T-helper 17 cell (primary cell): ENCODE results near the gene GOLGA6L1. TPM values are rescaled to one million over a fixed set of nuclear protein-coding genes. Genes with fewer than 3 reads are reported as not detected.
"Not testable (repeated sequence)": the region's sequence is repeated elsewhere in the genome, so short reads cannot be mapped to it uniquely, and the experiment has no call there.

Source experiments
- ATAC-seq: fragments of 150-1000 bp; cut with Tn5 transposase; 2 replicates; pipeline ENCODE4 v1.10.0; 2021; ENCODE audit warnings: mild to moderate bottlenecking, moderate library complexity
- DNase-seq, 3 donors: peaks; one replicate each; pipeline versions ENCODE4 v3.0.0 to v3.0.0-alpha.2; 2020 to 2021
- H3K9me3 ChIP-seq: one replicate; pipeline ENCODE4 v1.7.0; 2013; ENCODE audit warnings: low read length, mild to moderate bottlenecking; ENCODE audit not compliant: control insufficient read depth, poor library complexity, severe bottlenecking
- H3K27ac Mint-ChIP-seq: one replicate; pipeline ENCODE4 v1.8.0; 2022; ENCODE audit warnings: mild to moderate bottlenecking, moderate library complexity, mixed read lengths
- H3K27me3 Mint-ChIP-seq: one replicate; pipeline ENCODE4 v1.8.0; 2022; ENCODE audit warnings: mixed read lengths
- H3K36me3 Mint-ChIP-seq: one replicate; pipeline ENCODE4 v1.8.0; 2022; ENCODE audit warnings: low read depth, mixed read lengths
- H3K4me1 Mint-ChIP-seq: one replicate; pipeline ENCODE4 v1.8.0; 2022; ENCODE audit warnings: mild to moderate bottlenecking, mixed read lengths
- H3K4me3 Mint-ChIP-seq: one replicate; pipeline ENCODE4 v1.8.0; 2022; ENCODE audit warnings: mild to moderate bottlenecking, moderate library complexity, mixed read lengths
- total RNA-seq, 4 donors: library from RNA in 2 of 4; stranded (reverse) in 2 of 4; gene quantifications; one replicate each; pipeline ENCODE4 v1.2.3 and lab custom pipeline; 2022 to 2026

Gene GOLGA6L1, protein sequence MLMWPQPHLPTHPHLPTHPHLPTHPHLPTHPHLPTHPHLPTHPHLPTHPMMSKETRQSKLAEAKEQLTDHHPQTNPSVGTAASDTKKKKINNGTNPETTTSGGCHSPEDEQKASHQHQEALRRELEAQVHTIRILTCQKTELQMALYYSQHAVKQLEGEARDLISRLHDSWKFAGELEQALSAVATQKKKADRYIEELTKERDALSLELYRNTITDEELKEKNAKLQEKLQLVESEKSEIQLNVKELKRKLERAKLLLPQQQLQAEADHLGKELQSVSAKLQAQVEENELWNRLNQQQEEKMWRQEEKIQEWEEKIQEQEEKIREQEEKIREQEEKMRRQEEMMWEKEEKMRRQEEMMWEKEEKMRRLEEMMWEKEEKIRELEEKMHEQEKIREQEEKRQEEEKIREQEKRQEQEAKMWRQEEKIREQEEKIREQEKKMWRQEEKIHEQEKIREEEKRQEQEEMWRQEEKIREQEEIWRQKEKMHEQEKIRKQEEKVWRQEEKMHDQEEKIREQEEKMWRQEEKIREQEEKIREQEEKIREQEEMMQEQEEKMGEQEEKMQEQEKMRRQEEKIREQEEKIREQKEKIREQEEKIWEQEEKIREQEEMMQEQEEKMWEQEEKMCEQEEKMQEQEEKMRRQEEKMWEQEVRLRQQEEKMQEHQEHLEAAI
- not detected for total RNA-seq
- total RNA-seq (lab: John Stamatoyannopoulos, UW): 0 reads per million in 2 donors

GRCh38 chr15:23136722-23137121, at the start of gene GOLGA6L1:
Gene GOLGA6L1 (minus strand): TSS chr15:23136822. CDS start chr15:23136731, 91 bp downstream.
- H3K27me3 Mint-ChIP-seq, H3K36me3 Mint-ChIP-seq, H3K4me3 Mint-ChIP-seq, ATAC-seq, H3K4me1 Mint-ChIP-seq, H3K27ac Mint-ChIP-seq, H3K9me3 ChIP-seq, DNase-seq: not testable (repeated sequence)

DNA sequence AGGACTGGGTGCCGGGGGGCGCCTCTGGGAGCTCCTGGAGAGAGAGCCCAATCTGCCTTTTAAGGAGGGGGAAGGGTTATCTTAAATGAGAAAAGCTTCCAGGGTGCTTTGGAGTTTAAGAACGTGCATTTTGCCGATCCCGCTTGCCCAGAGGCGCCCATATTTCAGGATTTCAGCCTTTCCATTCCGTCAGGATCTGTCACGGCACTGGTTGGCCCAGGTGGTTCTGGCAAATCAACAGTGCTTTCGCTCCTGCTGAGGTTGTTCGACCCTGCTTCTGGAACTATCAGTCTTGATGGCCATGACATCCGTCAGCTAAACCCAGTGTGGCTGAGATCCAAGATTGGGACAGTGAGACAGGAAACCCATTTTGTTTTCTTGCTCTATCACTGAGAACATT, 44.6 kb upstream of the GOLGA6L1 start:
- not testable (repeated sequence) for H3K36me3 Mint-ChIP-seq, H3K4me1 Mint-ChIP-seq, H3K27me3 Mint-ChIP-seq, H3K27ac Mint-ChIP-seq, H3K9me3 ChIP-seq, DNase-seq, ATAC-seq, H3K4me3 Mint-ChIP-seq

GRCh38 chr15:23180547-23180927, 43.9 kb upstream of the GOLGA6L1 start:
- not testable (repeated sequence) for H3K4me3 Mint-ChIP-seq, H3K27me3 Mint-ChIP-seq, ATAC-seq, DNase-seq, H3K27ac Mint-ChIP-seq, H3K4me1 Mint-ChIP-seq, H3K9me3 ChIP-seq, H3K36me3 Mint-ChIP-seq

DNA sequence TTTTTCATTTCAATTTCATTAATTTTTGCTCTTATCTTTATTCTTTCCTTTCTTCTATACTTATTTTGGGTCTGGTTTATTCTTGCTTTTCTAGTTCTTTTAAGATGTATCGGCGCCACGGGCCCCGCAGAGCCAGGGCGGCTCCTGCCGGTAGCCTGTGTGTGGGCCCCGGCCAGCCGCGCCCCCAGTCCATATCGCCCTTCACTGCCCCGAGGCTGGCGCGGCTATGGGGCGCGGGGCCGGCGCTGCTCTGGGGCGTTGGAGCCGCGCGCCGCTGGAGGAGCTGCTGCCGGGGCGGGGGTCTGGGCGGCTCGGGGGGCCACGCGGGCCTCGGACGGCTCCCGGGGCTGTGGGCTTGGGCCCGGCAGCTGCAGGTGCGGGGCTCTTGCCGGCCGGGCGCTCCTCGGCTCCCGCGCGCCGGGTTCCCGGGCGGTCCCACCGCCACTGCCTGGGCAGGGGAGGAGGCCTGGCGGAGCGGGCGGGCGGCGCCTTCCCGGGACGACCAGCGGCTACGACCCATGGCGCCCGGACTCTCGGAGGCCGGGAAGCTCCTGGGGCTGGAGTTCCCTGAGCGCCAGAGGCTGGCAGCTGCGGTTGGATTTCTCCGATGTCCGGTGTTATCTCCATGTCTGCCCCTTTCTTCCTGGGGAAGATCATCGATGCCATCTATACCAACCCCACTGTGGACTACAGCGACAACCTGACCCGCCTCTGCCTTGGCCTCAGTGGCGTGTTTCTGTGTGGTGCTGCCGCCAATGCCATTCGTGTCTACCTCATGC, 43.3 kb upstream of the GOLGA6L1 start:
- DNase-seq, H3K27ac Mint-ChIP-seq, H3K4me3 Mint-ChIP-seq, H3K4me1 Mint-ChIP-seq, ATAC-seq, H3K27me3 Mint-ChIP-seq, H3K9me3 ChIP-seq, H3K36me3 Mint-ChIP-seq: not testable (repeated sequence)

GRCh38 chr15:23176683-23177082, 40.1 kb upstream of the GOLGA6L1 start:
- H3K4me1 Mint-ChIP-seq: not testable (repeated sequence)

GRCh38 chr15:23175606-23176005, 39.0 kb upstream of the GOLGA6L1 start:
- not testable (repeated sequence) for DNase-seq, H3K27me3 Mint-ChIP-seq, ATAC-seq, H3K4me3 Mint-ChIP-seq, H3K4me1 Mint-ChIP-seq, H3K27ac Mint-ChIP-seq, H3K9me3 ChIP-seq, H3K36me3 Mint-ChIP-seq

More at GRCh38 chr15:23176683-23177082, 40.1 kb upstream of the GOLGA6L1 start:
- H3K4me3 Mint-ChIP-seq, DNase-seq, H3K36me3 Mint-ChIP-seq, H3K27me3 Mint-ChIP-seq, H3K9me3 ChIP-seq, ATAC-seq, H3K27ac Mint-ChIP-seq: not testable (repeated sequence)

GRCh38 chr15:23174609-23175140, 38.1 kb upstream of the GOLGA6L1 start:
- H3K27ac Mint-ChIP-seq, H3K9me3 ChIP-seq, ATAC-seq, H3K36me3 Mint-ChIP-seq, H3K27me3 Mint-ChIP-seq, H3K4me1 Mint-ChIP-seq, H3K4me3 Mint-ChIP-seq, DNase-seq: not testable (repeated sequence)

GRCh38 chr15:23132787-23133186, 3.8 kb downstream of the GOLGA6L1 start:
- H3K27me3 Mint-ChIP-seq, H3K9me3 ChIP-seq, DNase-seq, H3K36me3 Mint-ChIP-seq, H3K4me3 Mint-ChIP-seq, H3K4me1 Mint-ChIP-seq, H3K27ac Mint-ChIP-seq, ATAC-seq: not testable (repeated sequence)

DNA sequence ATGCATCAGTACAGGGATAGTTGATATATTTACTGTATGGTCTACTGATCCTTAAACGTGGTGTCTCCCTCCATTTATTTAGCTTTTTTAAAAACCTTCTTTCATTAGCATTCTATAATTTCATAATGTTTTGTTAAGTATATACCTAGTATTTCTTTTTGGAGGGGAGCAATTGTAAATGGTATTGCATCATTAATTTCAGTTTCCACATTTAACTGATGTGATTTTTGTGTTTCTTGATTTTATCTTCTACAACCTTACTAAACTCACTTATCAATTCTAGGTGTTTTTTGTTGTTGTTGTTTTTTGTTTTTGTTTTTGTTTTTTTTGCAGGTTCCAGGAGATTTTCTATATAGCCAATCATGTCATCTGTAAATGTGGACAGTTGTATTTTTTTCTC, 18.4 kb downstream of the GOLGA6L1 start:
- H3K4me3 Mint-ChIP-seq: no peak overlapping the region
- DNase-seq: no peak

GRCh38 chr15:23095796-23096195, 40.8 kb downstream of the GOLGA6L1 start:
- Mint-ChIP-seq H3K36me3 (no peaks in the 10 kb centered on the region), H3K4me1 (no peaks in the 10 kb centered on the region), H3K27me3 (peaks cover 28% of the 10 kb centered on the region)

More for the DNA sequence above, 18.4 kb downstream of the GOLGA6L1 start:
- no peaks in the 10 kb centered on the region for H3K36me3 Mint-ChIP-seq
- no peaks in the 10 kb centered on the region for H3K4me1 Mint-ChIP-seq
- no peak overlapping the region for H3K27ac Mint-ChIP-seq
- no peak for ATAC-seq
- peaks cover 33% of the 10 kb centered on the region for H3K27me3 Mint-ChIP-seq
- no peaks in the 10 kb centered on the region for H3K9me3 ChIP-seq

GRCh38 chr15:23083115-23083514, 53.5 kb downstream of the GOLGA6L1 start:
- H3K9me3 ChIP-seq: no peaks in the 10 kb centered on the region
- Mint-ChIP-seq H3K4me1 (peaks cover 2% of the 10 kb centered on the region), H3K36me3 (no peaks in the 10 kb centered on the region), H3K27ac (no peak overlapping the region), H3K4me3 (no peak overlapping the region), H3K27me3 (peaks cover 10% of the 10 kb centered on the region)
- ATAC-seq (no peak), DNase-seq (no peak)

More at GRCh38 chr15:23095796-23096195, 40.8 kb downstream of the GOLGA6L1 start:
- H3K9me3 ChIP-seq: no peaks in the 10 kb centered on the region
- no peak for DNase-seq
- Mint-ChIP-seq H3K27ac (no peak overlapping the region), H3K4me3 (no peak overlapping the region)
- no peak for ATAC-seq

DNA sequence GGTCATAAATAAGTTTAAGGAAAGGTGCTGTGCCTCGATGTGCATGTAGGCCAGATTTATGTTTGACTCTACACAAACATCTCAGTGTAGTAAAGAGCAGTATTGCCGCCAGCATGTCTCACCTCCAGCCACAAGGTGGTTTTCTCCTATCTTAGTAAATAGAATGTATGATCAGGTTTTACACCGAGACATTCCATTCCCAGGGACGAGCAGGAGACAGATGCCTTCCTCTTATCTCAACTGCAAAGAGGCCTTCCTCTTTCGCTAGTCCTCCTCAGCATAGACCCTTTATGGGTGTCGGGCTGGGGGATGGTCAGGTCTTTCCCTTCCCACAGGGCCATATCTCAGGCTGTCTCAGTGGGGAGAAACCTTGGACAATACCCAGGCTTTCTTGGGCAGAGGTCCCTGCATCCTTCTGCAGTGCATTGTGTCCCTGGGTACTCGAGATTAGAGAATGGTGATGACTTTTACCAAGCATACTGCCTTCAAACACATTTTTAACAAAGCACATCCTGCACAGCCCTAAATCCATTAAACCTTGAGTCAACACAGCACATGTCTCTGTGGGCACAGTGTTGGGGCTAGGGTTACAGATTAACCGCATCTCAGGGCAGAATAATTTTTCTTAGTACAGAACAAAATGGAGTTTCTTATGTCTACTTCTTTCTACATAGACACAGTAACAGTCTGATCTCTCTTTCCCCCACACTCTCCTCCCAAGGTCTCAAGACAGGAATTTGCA, 54.5 kb downstream of the GOLGA6L1 start:
- H3K9me3 ChIP-seq, DNase-seq, ATAC-seq, H3K27ac Mint-ChIP-seq, H3K4me1 Mint-ChIP-seq, H3K36me3 Mint-ChIP-seq, H3K4me3 Mint-ChIP-seq: not testable (repeated sequence)
- H3K27me3 Mint-ChIP-seq: peaks cover 10% of the 10 kb centered on the region
